ENCODE measurements around the gene HOXD4. TPM values are rescaled to one million over a fixed set of nuclear protein-coding genes. Genes with fewer than 3 reads are reported as not detected.

Gene HOXD4
- total RNA-seq, 1 donor from 2014 or later, result 4.4 TPM

GRCh38 chr2:176156807-176157498 lies 5.6 kb downstream of the HOXD4 start, which contains the start of gene HOXD3:
HOXD3 (plus strand) TSS chr2:176157307; CDS start chr2:176169115, 11,808 bp downstream.
- DNase-seq (ENCODE audit: low read depth in 2 of 2), result no peak

GRCh38 chr2:176157499-176158185 lies 6.3 kb downstream of the HOXD4 start:
- DNase-seq (ENCODE audit: low read depth in 2 of 2), result no peak

GRCh38 chr2:176158186-176158591 lies 6.8 kb downstream of the HOXD4 start:
- no peak for DNase-seq (ENCODE audit: low read depth in 2 of 2)

- no peak for DNase-seq (ENCODE audit: low read depth in 2 of 2)
Observed at GRCh38 chr2:176158855-176159662, 7.7 kb downstream of the HOXD4 start.

- DNase-seq (ENCODE audit: low read depth in 2 of 2), result no peak
Observed at GRCh38 chr2:176159663-176160250, 8.4 kb downstream of the HOXD4 start.

GRCh38 chr2:176160251-176160985 lies 9.1 kb downstream of the HOXD4 start:
- no peak for DNase-seq (ENCODE audit: low read depth in 2 of 2)

GRCh38 chr2:176160986-176161824 lies 9.9 kb downstream of the HOXD4 start:
- no peak for DNase-seq (ENCODE audit: low read depth in 2 of 2)

- DNase-seq (ENCODE audit: low read depth in 2 of 2), result peak in 1 of 2 donors; percentile 17
Observed at GRCh38 chr2:176161825-176162626, 10.7 kb downstream of the HOXD4 start.

GRCh38 chr2:176162911-176163671 lies 11.7 kb downstream of the HOXD4 start:
- DNase-seq (ENCODE audit: low read depth in 2 of 2), result no peak

- DNase-seq (ENCODE audit: low read depth in 2 of 2), result no peak
Observed at GRCh38 chr2:176163672-176164056, 12.3 kb downstream of the HOXD4 start.

GRCh38 chr2:176164201-176164600 lies 12.9 kb downstream of the HOXD4 start:
- no peak for DNase-seq (ENCODE audit: low read depth in 2 of 2)

GRCh38 chr2:176164611-176165369 lies 13.4 kb downstream of the HOXD4 start:
- DNase-seq (ENCODE audit: low read depth in 2 of 2), result peak in 1 of 2 donors; percentile 19

- DNase-seq (ENCODE audit: low read depth in 2 of 2), result no peak
Observed at GRCh38 chr2:176165370-176166050, 14.2 kb downstream of the HOXD4 start.

- no peak for DNase-seq (ENCODE audit: low read depth in 2 of 2)
Observed at GRCh38 chr2:176166272-176166671, 14.9 kb downstream of the HOXD4 start.

- no peak for DNase-seq (ENCODE audit: low read depth in 2 of 2)
Observed at GRCh38 chr2:176167398-176167797, 16.0 kb downstream of the HOXD4 start.

GRCh38 chr2:176169181-176169580 lies 17.8 kb downstream of the HOXD4 start:
- no peak for DNase-seq (ENCODE audit: low read depth in 2 of 2)

GRCh38 chr2:176169711-176170110 lies 18.4 kb downstream of the HOXD4 start:
- no peak for DNase-seq (ENCODE audit: low read depth in 2 of 2)

All from lung microvascular endothelial cell (primary cell).